Dermis microvascular lymphatic vessel endothelial cell (primary cell): ENCODE data around the gene COX7A2L. TPM values are rescaled to one million over a fixed set of nuclear protein-coding genes. Genes with fewer than 3 reads are reported as not detected.
A peak's percentile ranks its signal among the peaks of the same experiment; 100 is the strongest.
"Not testable (repeated sequence)": the region's sequence is repeated elsewhere in the genome, so short reads cannot be mapped to it uniquely, and the experiment has no call there.

ENCODE experiments used
- DNase-seq, 2 donors: peaks; one replicate each; pipeline versions ENCODE4 v3.0.0 to v3.0.0-alpha.2; 2010; ENCODE audit warnings: low read depth in 2 of 2
- total RNA-seq: library from RNA; depleted of rRNA; stranded (reverse); fragments of >200 nt; gene quantifications from 2 replicates; pipeline ENCODE4 v1.2.1, GENCODE V29; 2014

COX7A2L gene
- total RNA-seq, 1 donor from 2014 or later = 148 TPM

- DNase-seq = peak; percentile 55 to 75
Observed at GRCh38 chr2:42368817-42369531, 8.0 kb upstream of the COX7A2L start.

DNA sequence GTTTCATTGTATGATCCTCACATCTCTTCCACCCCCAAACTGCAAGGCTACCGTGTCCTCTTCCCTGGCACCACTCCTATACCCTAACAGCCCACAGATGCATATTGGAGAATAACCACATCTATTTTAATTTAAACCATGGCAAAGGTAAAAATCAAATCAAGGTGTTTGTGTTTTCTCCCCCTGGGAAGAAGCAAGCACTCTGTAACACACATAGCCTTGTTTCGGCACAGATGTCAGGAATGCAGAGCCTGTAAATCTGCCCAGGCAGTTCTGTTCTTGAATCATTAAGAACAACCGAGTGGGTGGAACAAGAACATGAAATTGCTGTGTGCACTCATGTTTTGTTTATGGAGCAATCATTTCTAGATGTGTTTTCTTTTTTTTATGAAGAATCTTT is 6.8 kb upstream of the COX7A2L start:
- no peak for DNase-seq

DNA sequence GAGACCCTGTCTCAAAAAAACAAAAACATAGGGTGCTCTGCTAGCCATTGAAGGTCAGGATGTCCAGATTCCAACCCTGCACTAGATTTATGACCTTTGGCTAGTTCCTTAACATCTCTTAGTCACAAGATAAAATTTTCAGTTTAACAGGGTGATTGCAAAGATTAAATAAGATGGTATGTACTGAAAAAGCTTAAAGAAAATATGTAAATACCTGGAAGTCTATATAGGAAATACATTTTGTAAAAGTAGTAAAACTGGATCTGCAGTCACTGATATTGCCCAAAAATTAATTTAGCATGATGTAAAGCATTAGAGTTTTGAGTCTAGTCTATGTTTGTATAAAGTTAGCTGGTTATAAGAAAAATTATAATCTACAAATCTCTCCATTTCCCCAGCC is 5.4 kb upstream of the COX7A2L start:
- DNase-seq = no peak

DNA sequence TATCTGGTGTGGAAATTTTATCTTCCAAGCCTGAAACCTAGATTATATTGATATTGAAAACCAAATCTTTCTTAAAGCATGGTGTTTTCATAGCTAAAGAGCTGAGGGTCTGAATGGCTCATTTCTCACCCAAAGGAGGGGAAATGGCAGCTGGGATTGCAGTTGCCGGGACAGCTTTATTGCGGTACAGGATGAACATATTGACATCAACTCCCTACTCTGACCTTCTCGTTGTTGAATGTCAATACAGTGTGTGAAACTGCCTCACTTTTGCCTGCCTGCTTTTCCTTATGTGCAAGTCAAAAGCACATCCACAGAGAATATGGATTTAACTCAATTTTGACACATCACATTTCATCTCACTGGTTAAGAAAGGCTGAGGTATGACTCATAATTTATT is 3.6 kb upstream of the COX7A2L start:
- DNase-seq = no peak

DNA sequence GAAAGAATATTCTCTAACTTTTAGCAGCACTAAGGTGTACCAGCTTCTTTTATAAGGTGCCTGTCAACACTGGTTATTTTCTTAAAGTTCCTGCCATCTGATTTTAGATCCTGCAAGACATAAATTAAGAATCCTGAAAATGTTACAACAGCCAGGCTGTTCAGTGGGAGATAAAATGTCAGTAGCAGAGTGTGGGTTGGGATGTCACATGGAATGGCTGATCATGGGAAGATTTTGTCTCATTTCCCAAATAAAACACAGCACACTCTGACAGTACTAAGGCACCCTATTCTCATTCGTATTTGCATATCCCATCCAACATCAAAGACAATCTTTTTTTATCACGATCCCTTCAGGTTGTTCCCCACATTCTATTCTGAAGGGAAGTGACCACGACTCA is 2.4 kb upstream of the COX7A2L start:
- no peak for DNase-seq

DNA sequence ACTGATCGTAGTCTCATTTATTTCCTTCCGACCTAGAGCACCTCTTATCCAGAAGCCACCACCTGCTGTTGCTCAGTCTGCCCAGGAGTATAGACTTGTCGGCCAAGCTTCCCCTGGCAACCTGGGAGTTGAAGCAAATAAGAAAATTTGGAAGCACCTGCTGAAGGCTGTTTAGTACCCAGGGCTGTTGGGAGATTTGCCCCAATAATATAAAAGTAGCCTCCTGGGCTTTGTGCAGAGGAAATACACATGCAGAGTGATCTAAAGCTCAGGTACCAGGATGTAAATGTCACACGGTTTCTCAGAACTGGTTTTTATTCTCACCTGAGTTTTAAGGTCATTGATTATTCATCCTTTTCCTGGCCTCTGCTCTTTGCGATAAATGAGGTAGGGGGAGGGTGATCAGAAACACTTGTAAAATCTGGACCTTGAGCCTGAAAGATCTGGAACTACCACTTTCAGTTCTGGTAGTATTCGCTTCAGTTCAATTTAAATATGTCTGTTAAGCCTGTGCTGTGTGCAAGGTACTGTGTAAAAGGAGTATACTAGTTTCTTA is 789 bp upstream of the COX7A2L start:
- no peak for DNase-seq

DNA sequence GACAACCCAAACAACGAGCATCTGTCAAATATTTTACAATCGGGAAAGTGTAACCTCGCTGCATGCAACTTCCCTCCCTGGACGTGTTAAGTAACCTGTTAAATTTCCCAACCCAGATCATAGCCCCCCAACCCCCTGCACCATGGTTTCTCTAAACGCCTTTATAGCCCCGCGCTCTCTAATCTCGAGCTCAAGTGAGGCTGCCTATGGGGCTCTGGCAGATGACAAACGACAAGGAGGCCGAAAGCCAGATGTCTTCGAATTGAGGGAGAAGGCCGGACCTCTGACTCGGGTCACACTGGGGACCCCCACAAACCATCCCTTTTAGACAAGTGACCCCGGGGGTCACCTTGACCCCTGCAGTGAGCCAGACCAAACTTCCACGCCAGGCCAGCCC is 526 bp downstream of the COX7A2L start:
- peak in 1 of 2 donors; percentile 21 for DNase-seq

GRCh38 chr2:42359965-42360483 is 993 bp downstream of the COX7A2L start:
- peak in 1 of 2 donors; percentile 54 for DNase-seq

DNA sequence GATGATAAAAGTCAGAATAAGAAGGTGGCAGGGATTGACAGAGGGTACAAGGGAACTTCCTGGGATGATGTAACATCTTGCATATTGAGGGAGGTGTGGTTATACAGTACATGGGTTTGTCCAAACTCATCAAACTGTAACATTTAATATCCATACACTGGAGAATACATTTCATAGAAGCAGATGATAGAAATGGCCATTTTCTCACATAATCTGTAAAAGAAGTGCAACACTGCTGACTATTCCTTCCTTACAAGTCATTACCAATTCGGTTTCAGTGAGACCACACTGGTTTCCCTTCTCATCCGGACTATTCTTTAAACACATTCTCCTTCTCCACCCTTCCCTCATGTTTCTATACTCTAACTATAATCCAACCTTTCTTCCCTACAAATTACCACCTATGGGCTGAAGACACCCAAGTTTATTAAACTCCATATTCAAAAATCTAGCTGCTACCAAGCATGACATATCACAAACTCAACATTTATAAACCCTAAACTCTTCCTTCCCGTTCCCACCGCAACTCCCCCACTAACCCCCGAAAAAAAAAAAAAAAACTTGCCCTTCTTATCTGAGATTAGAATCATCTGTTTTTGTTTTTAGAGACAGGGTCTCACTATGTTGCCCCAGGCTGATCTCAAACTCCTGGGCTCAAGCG is 1.6 kb downstream of the COX7A2L start:
- no peak for DNase-seq

DNA sequence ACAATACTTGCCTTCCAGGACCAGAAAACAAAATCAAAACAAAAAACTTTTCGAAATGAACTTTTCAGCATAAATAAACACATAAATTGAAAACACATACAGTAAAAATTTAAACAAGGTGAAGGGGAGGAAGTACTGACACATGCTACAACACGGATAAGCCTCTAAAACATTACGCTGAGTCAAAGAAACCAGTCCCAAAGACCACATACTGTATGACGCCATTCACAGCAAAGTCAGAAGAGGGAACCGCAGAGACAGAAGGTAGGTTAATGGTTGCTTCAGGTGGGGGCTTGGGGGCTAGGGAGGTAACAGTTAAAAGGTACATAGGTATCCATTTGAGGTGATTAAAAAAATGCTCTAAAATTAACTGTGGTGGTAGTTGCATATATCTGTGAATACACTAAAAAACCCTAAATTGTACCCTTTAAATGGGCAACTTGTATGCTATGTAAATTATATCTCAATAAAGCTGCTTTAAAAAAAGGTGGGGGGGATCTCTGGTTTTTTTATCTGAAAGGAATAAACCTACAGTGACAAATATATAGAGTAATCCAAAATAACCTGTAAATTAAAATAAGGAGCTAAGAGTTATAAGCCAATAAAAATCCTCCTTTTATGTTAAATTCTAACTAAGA is 7.1 kb downstream of the COX7A2L start:
- DNase-seq = no peak

GRCh38 chr2:42351864-42352263 is 9.2 kb downstream of the COX7A2L start:
- no peak for DNase-seq

DNA sequence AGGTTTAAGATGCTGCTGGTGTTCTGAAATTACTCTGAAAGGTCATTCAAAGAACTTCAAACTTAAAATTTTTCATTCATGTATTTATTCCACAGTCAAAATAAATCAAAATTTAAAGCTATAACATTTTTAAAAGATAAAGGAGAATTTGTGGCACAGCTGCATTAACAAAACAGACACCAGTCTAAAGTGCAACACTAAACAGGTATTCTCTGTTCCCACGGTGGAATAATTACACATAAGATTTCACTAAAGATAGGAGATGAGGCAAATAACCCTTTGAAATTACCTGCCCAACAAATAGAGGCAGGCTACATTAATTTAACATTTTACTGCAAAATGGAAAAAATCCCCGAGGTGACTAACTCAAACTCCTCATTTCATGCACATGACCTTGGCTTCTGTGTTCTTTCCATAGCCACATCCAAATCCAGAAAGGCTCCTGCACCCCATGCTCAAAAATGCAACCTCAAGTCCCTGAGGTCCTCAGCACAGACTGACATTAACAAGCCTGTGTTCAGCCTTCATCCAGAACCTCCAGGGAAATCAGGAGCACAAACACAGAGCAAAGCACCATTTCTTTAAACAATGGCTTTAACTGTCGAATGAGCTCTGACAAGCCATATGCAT is 10.5 kb downstream of the COX7A2L start:
- no peak for DNase-seq

DNA sequence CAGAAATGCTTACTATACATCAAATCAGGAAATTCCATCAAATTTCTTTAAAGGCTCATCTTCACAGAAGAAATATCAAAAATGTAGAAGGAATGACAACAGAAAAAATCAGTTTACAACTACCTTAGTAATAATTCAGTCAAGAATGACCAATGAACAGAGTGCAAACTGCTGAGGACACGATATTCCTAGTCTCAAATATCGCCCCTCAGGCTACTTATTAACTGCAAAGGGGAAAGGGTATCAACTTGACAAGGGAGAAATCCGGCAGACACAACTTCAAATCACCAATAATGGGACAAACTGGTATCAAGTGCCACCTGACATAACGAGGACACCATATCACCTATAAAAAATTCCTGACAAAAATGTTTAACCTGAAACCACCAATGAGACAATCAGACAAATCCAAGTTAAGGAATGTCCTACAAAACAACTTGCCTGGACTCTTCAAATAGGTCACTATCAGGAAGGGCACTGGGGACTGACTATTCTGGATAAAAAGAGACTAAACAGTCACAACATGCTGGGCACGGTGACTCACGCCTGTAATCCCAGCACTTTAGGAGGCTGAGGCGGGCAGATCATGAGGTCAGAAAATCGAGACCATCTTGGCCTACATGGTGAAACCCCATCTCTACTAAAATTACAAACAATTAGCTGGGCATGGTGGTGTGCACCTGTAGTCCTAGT is 12.8 kb downstream of the COX7A2L start:
- no peak for DNase-seq

DNA sequence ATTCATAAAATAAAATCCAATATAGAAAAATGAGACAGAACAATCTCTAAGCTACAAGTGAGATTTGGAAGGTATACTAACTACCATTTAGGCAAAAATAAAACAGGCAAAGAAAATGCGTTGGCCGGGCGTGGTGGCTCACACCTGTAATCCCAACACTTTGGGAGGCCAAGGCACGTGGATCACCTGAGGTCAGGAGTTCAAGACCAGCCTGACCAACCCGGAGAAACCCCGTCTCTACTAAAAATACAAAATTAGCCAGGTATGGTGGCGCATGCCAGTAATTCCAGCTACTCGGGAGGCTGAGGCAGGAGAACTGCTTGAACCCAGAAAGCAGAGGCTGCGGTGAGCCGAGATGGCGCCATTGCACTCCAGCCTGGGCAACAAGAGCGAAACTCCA is 13.5 kb downstream of the COX7A2L start:
- not testable (repeated sequence) for DNase-seq

DNA sequence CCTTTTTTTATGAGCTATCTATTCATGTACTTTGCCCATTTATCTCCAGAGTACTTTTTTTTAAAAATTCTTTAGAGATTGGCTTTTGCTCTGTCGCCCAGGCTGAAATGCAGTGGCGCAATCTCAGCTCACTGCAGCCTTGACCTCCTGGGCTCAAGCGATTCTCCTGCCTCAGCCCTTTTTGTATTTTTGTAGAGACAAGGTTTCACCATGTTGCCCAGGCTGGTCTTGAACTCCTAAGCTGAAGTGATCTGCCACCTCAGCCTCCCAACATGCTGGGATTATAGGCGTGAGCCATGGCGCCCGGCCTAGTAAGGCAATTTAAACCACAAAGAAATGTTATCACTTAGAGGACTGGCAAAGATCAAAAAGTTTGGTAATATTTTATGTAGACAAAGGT is 14.2 kb downstream of the COX7A2L start:
- not testable (repeated sequence) for DNase-seq

- peak; percentile 52 to 65 for DNase-seq
Observed at GRCh38 chr2:42345986-42346385, 15.0 kb downstream of the COX7A2L start.

DNA sequence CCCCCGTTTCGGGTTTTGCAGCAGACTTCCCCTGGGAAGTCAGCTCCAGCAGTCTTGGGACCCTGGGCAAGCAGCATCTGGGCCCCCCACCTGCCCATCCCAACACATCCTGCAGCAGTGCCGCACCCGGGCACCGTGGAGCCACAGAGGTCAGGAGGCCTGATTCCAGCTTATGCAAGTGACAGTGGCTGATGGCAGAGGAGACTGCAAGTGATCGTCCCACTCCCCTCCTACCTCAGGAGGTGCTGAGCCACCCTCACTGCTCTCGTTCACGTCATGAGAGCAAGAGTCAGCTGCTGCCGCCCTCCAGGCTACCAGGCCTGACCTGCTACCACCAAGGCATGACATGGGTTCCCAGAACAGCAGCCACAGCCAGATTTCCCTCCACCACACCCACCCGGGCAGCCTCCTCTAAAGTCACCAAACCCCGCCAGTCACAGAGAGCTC is 18.2 kb downstream of the COX7A2L start:
- no peak for DNase-seq

DNA sequence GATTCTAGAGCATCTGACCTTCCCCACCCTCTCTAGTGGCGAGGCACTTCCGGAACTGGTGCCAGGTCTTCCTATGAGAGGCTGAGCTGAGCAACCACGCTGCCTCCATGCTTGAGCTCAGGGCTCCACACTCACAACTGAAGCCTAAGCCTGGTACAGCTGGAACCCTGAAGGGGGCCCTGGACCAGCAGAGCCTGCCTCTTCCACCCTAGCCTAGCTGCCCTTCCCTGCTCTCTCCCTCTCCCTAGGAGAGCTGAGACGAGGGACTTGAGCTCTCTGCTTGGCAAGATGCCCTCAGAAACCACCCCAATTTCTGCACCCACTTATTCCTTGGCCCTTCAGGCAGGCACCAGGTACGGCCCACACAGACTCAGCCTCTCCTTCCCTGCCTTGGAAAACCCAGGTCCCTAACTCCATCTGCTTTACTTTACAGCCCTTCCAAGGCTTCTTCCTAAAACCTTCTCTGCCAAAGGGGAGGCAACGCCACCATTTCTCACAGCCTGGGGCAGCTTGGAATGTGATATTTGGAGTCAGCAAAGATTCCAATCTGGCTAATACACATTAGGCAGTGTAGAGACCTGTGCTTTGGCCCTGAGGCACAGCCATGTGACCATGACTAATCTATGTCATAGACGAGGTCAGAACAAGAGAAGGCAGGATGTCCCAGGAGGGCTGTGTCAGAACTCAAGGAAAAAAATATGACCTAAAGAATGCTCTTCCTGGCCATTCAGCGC is 18.8 kb downstream of the COX7A2L start:
- DNase-seq = peak; percentile 45 to 80

DNA sequence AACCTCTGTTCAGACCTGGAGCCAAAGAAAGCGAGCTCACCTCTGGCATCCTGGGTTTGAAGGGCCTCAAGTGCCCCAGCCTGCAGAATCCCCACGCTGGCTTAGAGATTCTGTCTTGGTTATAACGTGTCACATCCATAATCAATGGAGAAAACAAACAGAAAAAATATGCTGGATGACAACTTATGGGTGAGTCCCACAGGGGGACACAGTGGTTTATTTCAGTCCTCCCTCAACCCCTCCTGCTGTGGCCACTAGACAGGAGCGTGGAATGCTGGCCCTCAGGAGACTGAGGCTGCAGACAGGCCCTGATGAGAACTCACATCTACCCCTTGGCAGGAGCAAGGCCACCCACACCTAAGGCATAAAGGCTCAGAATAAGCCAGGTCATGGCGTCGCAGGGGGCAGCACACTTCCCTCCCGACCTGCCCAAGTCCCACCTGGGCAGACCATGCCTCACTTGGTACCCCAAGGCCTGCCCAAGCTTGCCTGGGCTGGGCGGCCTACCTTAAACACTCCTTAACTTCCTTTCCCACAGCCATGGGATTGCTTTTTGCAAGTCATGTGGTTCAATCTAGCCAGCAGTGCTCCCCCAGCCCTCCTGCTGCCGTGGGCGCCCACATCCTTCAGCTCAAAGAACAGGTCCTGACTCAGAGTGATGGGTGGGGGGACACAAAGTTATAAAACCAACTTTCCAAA is 19.9 kb downstream of the COX7A2L start:
- no peak for DNase-seq
